Stimulated activated CD8-positive, alpha-beta memory T cell treated with anti-CD3 and anti-CD28 coated beads, Interleukin-7, amount 100 ng/mL, for 4 hours (primary cell): ENCODE results near the gene HERPUD1.
A peak's percentile ranks its signal among the peaks of the same experiment; 100 is the strongest.

Experiments
- DNase-seq, 2 donors: peaks; one replicate each; pipeline ENCODE4 v3.0.0-alpha.2; 2020; ENCODE audit warnings: low read depth in 2 of 2

Gene HERPUD1

DNA sequence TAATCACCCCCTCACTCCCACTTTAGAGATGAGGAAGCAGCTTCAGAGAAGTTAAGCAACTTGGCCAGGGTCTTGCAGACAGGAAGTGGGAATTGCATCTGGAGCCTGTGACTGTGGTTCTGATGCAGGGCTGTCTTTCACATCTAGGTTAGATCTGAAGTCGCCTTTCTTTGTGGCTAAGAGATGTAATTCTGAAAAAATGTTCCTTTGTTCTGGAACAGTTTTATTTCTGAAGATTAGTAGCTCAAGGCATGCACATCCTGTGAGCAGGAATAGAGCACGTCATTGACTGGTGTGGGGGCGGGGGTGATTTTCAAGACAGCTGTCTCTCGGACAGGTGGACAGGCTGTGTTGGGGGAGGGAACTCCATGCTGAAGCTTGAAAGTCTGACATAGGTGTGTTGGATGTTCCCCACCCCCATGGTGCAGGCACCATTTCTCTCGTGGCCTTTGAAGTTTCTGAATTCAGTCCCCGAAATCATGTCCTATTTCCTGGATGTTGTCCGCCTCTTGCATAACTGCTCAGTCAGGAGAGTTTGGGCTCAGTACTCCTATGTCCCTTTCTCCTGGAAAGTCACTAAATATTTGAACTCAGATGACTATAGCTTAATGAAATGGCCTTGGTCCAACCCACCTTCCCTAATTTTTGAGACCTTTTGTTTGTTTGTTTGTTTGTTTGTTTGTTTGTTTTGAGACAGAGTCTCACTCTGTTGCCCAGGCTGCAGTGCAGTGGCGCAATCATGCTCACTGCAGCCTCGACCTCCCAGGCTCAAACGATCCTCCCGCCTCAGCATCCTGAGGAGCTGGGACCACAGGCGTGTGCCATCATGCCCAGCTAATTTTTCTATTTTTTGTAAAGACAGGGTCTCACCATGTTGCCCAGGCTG, 21.0 kb upstream of the HERPUD1 start:
- no peak for DNase-seq

DNA sequence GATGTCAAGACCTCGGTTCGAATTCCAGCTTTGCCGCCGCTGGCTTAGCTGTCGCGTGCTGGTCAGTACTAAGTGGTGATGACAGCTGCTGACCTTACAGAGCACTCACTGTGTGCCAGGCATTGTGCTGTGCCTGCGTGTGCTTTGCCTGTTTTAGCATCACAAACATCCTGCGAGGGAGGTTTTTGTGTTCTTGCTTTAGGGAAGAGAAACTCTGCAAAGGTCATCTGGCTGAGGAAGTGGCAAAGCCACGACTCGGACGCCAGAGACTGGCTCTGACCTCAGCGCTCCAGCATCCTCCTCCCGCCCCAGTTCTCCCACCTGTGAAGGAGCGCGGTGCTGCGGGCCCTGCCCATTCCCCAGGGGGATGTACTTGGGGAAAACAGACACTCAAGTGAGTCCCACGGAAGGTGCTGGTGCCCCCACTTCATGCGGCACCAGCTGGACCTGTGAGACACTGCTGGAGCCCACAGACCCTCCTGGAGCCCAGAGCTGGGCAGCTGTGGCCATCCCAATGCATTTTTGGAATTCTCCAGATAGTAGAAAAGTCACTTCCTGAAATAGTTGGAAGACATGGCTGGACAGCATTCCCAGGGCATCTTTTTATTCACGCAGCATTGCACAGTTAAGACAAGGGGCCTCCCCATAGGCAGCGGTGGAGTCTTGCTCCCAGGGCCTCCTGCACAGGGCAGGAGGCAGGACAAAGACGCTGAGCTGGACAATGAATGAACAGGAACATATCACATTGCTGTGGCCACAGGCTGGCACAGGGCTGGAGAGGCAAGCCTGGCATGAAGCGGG, 20.0 kb upstream of the HERPUD1 start:
- DNase-seq: no peak

DNA sequence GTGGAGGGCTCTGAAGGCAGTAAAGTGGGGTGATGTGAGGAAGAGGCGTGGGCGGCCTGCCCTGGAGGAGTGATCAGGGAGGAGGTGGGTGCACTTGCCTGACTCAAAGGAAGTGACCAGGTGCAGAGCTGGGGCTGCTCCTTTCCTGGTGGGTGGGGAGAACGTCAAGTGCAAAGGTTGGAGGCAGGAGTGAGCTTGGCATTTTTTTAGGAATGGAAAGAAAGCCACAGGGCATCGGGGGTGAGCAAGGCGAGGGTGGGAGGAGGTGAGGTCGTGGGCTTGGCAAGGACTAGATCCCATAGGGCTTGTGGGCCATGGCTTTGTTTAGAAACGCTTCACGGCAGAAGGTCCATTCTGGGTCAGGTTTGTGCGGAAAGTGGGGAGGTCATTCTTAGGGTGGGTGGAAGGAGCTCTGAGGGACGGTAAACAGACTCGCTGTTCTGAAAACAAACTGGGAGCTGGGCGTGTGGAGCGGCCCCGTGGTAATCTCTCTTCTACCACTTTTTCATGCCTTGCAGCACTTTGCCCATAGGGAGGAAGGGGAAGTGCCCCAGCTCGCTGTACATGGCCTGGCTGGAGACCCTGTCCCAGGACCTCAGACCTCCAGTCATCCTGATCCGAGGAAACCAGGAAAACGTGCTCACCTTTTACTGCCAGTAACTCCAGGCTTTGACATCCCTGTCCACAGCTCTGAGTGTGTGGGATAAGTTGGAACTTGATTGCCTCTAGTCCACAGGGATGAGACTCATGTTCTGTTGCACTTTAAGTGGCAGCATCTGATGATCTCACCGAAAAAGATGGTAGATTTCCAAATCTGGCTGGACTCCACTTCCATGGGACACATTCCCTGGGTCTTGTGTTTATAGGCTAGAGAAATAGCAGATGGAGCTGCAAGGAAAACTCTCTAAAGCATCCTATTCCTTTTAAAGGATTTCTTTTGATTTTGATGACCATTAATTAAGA, 18.9 kb upstream of the HERPUD1 start:
- no peak for DNase-seq

DNA sequence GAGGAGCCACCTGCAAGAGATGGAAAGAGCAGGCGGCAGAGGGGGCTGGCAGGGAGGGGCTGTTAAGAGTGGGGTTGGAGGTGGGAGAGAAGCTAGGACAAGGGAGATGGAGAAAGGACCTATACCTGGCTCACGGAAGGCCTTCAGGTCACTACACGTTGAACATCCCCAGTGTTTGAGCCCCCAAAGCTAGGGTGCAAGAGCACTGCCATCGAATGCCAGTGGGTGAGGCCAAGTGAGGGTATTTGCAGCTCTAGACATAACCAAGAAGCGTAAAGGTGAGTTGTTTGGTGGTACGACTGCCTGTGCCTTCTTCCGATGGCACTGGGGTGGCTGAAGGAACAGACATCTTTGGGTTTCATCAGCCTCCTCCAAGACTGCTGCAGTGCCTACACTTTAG, 17.0 kb upstream of the HERPUD1 start:
- no peak for DNase-seq

DNA sequence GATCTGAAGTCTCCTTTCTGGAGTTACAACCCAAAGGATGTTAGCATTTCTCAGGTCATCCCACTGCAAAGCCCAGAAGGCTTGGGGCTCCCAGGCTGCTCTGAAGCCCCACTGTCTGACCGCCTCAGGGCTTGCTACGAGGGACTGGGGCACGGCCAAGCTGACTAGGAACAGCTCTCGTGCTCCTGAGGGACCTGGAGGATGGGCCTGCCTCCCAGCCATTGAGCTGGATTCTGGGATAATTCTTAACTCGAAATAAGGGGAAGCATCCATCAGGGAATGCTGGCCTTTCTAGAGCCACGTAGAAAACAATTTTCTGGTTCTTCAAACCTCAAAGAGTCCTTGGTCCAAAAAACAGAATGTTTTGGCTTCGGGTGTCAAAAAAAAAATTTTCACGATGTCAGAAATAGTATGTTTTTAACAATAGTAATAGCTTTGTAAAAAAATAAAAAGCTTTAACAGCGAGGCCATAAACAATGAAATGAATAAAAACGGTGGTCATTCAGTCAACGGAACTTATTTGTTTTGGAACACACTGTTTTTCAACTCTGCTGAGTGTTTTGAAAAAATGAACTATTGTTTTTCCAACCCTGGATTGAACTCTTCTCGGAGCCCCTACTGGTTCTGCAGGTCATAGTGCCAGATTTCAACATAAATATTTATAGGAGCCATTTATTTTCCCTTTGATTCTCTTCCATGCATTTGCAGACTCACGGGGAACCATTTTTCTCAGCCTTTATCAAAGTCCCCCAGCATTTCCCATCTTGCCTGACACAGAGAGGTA, 16.4 kb upstream of the HERPUD1 start:
- DNase-seq: no peak

DNA sequence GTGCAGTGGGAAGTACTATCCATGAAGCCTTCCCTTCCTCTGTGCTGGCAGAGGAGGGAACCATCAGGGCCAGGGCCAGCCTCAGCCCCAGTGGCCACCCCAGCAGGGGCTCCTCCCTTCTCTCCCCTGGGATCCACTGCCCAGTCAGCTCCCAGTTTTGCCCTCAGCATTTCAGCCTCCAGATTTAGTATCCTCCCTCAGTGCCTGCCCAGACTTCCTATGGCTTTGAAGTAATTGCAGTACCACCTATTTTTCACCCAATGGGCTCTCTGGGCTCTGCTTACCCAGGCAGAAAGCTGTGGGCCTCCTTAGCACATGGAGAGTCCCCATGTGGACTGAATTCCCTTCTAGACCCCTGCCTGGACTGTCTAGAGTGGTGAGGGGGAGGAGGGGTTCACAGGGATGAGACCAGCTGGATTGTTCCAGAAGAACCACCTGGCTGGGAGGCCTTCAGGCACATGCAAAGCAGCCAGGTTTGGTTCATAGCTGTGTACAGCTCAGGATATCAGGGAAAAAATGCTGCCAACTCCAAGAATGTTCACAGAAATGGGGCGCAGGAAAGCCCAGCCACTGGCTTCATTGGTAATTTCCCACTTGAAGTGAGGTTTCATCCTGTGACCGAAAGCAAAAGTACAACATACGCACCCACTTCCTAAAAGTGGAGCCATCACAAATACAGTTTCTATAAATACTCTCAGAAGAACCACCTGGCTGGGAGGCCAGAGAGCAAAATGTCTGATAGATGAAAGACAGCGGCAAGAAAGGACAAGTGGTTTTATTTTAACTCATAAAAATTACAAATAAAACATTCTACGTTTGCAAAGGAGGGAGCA, 15.2 kb upstream of the HERPUD1 start:
- DNase-seq: no peak

DNA sequence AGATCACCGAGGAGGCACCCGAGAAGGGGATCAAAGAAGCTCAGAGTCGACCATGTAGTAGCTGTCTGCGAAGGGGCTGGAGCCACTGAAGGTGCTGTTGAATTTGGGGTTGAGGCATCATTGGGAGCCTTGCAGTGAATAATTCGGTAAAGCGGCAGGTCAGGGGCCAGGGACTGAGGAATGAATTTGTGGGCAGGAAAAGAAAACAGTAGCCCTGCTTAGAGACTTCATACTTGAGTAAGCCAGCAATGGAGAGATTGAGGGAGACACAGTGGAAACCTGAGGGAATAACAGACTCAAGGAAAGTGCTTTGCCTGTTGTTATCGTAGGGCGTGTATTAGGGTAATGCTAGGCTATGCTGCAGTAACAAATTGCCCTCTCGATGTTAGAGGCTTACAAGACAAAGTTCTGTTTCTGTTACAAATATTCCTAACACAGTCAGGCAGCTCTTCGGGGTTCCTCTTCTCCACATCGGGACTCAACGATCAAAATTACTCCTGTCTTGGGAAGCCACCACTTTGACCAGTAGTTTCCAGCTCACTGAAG, 13.4 kb upstream of the HERPUD1 start:
- DNase-seq: no peak

DNA sequence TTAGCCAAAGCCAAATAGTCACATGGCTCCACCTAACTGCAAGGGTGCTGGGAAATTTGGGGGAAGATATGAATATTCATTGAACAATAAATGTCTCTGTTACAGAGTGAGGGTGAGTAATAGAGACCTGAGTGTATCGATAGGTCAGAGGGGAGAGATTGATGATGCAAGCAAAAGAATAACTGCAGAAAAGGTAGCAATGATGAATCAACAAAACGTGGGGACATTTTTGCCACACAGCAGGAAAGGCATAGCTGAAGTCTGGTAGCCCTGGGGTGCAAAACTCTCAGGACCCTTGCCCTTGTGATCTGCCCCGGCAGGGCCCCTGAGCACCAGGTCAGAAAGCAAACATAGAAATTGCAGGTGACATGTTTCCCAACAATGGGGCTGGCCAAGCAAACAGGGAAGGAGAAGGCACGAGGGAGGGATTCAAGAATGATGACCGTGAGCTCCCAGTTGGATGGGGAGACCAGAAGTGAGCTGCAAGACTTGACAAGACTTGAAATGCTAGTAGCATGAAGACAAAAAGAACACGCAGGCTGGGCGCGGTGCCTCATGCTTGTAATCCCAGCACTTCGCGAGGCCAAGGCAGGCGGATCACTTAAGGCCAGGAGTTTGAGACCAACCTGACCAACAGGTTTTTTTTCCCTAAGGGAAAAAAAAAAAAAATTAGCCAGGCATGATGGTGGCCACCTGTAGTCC, 12.7 kb upstream of the HERPUD1 start:
- DNase-seq: no peak

DNA sequence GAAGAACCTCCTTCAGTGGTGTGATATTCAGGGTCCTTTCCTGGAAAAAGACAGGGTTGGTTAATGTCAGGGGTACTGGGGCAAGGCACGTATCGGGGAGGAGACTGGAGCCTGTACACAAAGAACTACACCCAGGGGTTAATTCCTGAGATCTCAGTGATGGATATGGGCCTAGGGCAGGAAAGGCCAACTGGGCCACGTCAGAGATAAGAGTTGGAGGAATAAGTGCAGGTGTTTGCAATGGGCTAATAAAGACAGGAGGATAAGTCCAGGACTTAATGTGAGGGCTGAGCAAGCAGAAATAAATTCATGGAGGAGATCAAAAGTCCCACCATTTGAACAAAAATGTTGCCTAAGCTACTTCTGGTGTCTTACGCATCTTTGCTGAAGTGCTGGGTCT, 10.4 kb upstream of the HERPUD1 start:
- no peak for DNase-seq

DNA sequence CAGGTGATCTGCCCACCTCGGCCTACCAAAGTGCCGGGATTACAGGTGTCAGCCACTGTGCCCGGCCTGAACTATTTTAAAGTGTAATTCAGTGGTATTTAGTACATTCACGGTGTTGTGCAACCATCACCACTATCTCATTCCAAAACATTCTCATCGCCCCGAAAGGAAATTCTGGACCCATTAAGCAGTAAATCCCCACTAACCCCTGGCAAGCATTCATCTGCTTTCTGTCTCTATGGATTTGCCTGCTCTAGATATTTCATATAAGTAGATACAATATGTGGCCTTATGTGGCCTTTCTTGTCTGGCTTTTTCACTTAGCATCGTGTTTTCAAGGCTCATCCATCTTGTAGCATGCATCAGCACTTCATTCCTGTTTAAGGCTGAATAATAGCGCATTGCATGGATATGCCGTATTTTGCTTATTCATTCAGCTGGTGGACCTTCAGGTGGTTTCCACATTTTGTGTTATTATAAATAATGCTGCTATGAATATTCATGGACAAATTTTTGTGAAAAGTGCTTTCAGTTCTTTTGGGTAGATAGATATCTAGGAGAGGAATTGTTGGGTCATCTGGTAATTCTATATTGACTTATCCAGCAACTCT, 8.4 kb upstream of the HERPUD1 start:
- no peak for DNase-seq

DNA sequence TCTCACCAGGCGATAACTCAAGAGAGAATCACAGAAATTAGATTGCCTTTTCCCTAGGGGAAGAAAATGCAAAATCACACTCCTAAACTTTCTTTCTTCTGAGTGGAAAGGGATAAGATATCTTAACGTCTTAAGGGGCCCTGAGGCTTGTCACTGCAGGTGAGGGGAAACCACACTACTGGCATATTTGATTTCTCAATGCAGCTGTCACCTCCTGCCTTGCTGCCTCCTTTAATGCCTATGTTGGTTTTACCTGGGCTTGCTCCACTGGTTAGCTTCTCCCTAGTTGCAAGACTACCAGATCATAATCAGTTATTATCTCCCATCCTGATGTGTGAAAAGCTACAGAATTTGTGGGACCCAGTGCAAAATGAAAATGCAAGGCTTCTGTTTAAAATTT, 4.5 kb upstream of the HERPUD1 start:
- DNase-seq: no peak

DNA sequence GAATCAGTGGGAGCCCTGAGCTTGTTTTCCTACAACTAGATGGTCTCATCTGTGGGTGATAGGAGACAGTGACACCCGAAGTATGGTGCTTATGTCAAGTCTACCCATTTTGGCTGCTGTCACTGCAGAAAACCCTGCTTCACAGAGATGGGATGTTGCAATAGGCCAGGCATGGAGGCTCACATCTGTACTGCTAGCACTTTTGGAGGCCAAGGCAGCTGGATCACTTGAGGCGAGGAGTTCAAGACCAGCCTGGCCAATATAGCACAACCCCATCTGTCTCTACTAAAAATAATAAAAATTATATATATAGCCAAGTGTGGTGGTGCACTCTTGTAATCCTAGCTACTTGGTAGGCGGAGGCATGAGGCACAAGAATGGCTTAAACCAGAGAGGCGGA, 2.3 kb upstream of the HERPUD1 start:
- DNase-seq: no peak

DNA sequence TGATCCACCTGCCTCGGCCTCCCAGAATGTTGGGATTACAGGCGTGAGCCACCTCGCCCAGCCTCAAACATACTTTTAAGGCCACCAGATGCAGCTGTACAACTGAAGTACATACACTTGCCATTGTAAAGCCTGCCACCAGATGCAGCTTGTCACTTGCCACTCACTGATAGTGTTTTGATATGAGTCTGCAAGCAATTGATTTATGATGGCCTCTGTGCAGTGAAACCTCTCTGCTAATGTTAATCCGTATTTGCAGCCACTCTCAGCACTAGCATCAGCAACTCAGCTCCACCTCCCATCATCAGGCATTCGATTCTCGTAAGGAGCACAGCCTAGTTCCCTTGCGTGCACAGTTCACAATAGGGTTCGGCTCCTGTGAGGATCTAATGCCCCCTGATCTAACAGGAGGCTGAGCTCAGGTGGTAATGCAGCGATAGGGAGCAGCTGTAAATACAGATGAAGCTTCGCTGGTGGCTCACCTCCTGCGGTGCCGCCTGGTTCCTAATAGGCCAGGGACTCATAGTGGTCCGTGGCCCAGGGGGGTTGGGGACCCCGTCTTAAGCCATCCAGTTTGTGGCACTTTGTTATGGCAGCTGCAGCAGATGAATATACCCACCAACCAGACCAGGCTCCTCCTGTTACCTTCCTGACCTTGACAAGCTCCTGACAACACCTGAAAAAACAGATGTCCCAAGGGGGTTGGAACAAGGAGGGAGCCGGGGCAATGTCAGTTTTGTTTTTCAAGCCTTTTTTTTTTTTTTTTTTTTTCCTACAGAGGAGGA, 1.3 kb upstream of the HERPUD1 start:
- no peak for DNase-seq

DNA sequence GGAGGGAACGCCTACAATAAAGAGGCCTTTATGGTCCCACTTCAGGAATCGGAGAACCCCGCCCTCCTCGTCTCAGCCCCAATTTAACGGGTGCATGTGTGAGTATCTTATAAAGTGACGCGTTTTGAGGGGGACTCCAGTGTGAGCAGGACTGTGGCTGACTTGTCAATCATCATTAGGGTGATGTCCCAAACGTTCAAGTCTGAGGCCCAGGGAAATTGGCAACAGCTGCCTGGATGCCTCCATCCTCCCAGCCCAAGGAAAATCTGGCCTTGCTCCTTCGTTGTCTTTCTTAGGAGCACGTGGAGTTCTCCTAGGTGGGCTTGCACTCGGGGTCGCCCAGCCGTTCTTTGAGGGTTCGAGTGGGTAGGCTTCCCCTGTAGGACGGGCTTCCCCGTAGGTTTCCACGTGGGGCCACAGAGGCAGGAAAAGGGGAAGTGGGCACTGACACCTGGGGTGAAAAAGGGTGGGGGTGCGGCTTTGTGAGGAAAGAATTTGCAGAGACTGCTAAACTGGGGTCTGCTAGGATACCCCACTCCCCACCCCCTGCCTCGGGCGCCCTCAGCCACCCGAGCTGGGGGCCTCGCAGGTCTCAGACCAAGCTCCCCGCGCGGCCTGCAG, 561 bp upstream of the HERPUD1 start:
- no peak for DNase-seq

DNA sequence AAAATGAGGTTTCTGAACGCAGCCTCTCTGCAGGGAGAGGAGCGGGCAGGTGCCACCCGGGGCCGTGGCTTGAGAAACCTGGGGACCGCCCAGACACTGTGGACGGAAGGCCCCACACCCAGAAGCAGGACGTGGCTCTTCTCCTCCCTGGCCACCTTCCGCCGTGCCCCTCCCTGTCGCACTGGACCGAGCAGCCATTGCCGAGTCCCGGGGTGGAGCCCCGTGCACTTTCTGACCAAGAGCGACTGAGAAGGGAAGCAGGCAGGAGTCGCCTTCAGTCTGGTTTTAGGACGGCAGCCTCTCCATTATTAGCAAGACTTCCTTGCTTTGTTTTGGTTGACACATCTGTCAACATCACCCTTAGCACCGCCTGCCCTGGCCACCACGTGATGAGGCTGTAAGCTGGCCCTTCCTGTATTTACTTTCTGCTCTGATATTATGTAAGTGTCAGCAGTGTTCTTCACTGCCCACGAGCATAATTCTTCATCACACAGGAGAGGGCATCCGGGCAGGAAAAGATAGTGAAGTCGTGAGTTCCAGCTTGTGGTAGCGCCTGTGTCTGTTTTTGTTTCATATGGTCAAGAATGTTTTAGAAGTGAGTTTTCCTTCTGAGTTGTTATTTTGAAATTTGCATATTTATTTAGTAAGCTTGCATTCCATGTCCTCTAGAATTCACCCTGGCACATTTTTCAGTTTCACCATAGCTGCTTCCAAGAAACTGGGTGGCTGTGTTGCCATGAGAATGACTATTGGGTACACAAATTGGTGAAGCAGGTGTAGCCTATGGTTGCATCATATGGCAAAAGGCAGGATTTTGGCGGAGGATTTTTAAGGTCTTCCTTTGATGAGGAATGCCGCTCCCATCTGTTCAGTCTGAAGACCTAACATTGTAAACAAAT, 1.0 kb downstream of the HERPUD1 start:
- DNase-seq: peak in 1 of 2 donors; percentile 21

DNA sequence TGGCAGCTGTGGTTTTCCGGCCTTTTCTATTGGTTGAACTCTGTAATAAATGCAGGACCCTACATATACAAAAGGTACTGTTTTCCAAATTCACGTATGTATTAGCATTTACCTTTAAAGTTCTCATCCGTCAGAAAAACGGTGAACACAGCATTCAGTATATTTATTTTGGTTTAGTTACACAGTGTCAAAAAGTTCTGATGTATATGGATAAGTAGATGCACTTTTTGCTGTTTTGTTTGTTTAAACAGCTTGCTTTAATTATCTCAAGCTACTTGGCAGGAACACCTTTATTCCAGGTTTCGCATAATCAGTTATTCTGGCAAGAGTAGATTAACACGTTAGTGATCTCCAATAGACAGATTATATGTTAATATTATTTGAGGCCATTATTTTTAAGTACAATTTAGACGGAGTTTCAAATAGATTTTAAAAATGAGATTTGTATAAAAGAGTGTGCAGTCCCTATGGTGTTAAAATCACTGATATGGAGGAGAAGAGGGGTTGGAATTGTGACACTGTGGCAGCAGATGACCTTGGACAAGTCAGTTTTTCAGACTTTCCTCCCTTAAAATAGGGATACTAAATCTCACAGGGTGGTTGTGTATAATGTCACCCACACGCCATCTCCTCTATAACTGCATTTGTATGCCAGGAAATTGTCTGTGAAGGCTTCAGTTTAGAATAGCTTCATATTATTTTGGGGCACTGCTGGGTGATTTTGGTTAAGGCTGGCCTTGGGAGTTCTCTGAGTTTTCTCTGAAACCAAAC, 2.1 kb downstream of the HERPUD1 start:
- DNase-seq: no peak
